Testis (tissue), 3 donors: ENCODE results near the gene MACF1. TPM values are rescaled to one million over a fixed set of nuclear protein-coding genes. Genes with fewer than 3 reads are reported as not detected.

Source experiments
- DNase-seq: peaks from one replicate; pipeline ENCODE4 v3.0.0-alpha.2; 2019
- H3K27ac ChIP-seq, 2 donors: fragments of 200-600 bp; sonication (generic); one replicate each; pipeline ENCODE4 v1.5.1; 2019
- H3K27me3 ChIP-seq: fragments of 200-600 bp; sonication (generic); one replicate; pipeline ENCODE4 v1.5.1; 2019
- H3K36me3 ChIP-seq: fragments of 200-600 bp; sonication (generic); one replicate; pipeline ENCODE4 v1.5.1; 2017; ENCODE audit warnings: low read depth; ENCODE audit errors: missing control alignments
- H3K4me1 ChIP-seq: fragments of 200-600 bp; sonication (generic); one replicate; pipeline ENCODE4 v1.5.1; 2019
- H3K4me3 ChIP-seq, 2 donors: fragments of 200-600 bp; sonication (generic); one replicate each; pipeline ENCODE4 v1.5.1; 2017 to 2019
- H3K9me3 ChIP-seq: fragments of 200-600 bp; sonication (generic); one replicate; pipeline ENCODE4 v1.5.1; 2017
- CTCF ChIP-seq, 3 experiments: fragments of 450-650 bp in 2 of 3; fragments of 200-600 bp in 1 of 3; sonication (generic) in 1 of 3; IDR thresholded peaks; one replicate each; pipeline ENCODE4 v1.5.1; 2016 to 2019; ENCODE audit warnings: antibody characterized with exemption in 3 of 3, mild to moderate bottlenecking in 2 of 3, moderate library complexity in 1 of 3
- POLR2A ChIP-seq: fragments of 450-650 bp; IDR thresholded peaks from one replicate; pipeline ENCODE4 v1.6.1; 2017; ENCODE audit warnings: antibody characterized with exemption, mild to moderate bottlenecking, moderate library complexity
- WGBS, 2 donors: methylation state at CpG; one replicate each; pipeline ENCODE4 v1.1.5; 2018; 5-methylcytosine and 5-hydroxymethylcytosine counted together
- intact Hi-C: fragments of 100-400 bp; cut with DNase I; formaldehyde crosslinking; loops from one replicate; pipeline ENCODE4 v1.15.1; 2023; ENCODE audit warnings: low total_unique reads
- polyA plus RNA-seq: library from polyadenylated mRNA; stranded (reverse); fragments of 350-450 nt; fragmentation: Illumina TruSeq; extraction: RNeasy Lipid Tissue Mini Kit (QIAGEN cat#74804); gene quantifications from one replicate; pipeline ENCODE4 v1.2.3, GENCODE V29; 2014; ENCODE audit warnings: low read depth, low replicate concordance; ENCODE audit not compliant: insufficient read depth
- total RNA-seq, 2 donors: library from RNA; depleted of rRNA; stranded (reverse); fragments of >200 nt; gene quantifications; one replicate each; pipeline ENCODE4 v1.2.3, GENCODE V29; 2016

Gene MACF1
- total and polyA plus RNA-seq, 3 donors from 2014 or later, result 136 to 494 (median 422) TPM

- no peaks in the 10 kb centered on the region for H3K4me1 ChIP-seq
- H3K36me3 ChIP-seq, result no peaks in the 10 kb centered on the region
- no peaks in the 10 kb centered on the region for H3K27me3 ChIP-seq
- DNase-seq, result no peak
- no peak overlapping the region for H3K27ac ChIP-seq
- no peaks in the 10 kb centered on the region for H3K9me3 ChIP-seq
- H3K4me3 ChIP-seq, result no peak overlapping the region
- TF ChIP-seq POLR2A (no peak), CTCF (IDR thresholded peaks at IDR 0.05) (no peak)
- 37 to 49% methylated on average over 2 of the region's 2 CpGs for WGBS, 2 donors
- intact Hi-C loops, result no loop called here
Measured at GRCh38 chr1:39359028-39359570, 154.6 kb downstream of the MACF1 start.

GRCh38 chr1:39360731-39361130 is 156.2 kb downstream of the MACF1 start:
- Histone ChIP-seq H3K4me3 (no peak overlapping the region), H3K36me3 (no peaks in the 10 kb centered on the region), H3K9me3 (no peaks in the 10 kb centered on the region), H3K4me1 (no peaks in the 10 kb centered on the region), H3K27me3 (no peaks in the 10 kb centered on the region), H3K27ac (no peak overlapping the region)
- no peak for DNase-seq
- intact Hi-C loops, result no loop called here
- TF ChIP-seq CTCF (IDR thresholded peaks at IDR 0.05) (no peak), POLR2A (no peak)
- WGBS, 2 donors, result 90 to 93% methylated on average over 1 of the region's 1 CpG

- no peak for DNase-seq
- Histone ChIP-seq H3K27ac (no peak overlapping the region), H3K9me3 (no peaks in the 10 kb centered on the region), H3K4me3 (no peak overlapping the region), H3K4me1 (no peaks in the 10 kb centered on the region), H3K36me3 (no peaks in the 10 kb centered on the region), H3K27me3 (no peaks in the 10 kb centered on the region)
- intact Hi-C loops, result no loop called here
- WGBS, 2 donors, result 71 to 84% methylated on average over 3 to 5 of the region's 5 CpGs
- TF ChIP-seq POLR2A, result no peak
- TF ChIP-seq CTCF (IDR thresholded peaks at IDR 0.05), result no peak
Measured at GRCh38 chr1:39361446-39361845, 157.0 kb downstream of the MACF1 start.

GRCh38 chr1:39363267-39363666 is 158.8 kb downstream of the MACF1 start:
- H3K27ac ChIP-seq, result no peak overlapping the region
- H3K9me3 ChIP-seq, result no peaks in the 10 kb centered on the region
- WGBS, 2 donors, result 79 to 84% methylated on average over 2 of the region's 2 CpGs
- intact Hi-C loops, result no loop called here
- no peak for DNase-seq
- H3K27me3 ChIP-seq, result no peaks in the 10 kb centered on the region
- TF ChIP-seq CTCF (IDR thresholded peaks at IDR 0.05) (no peak), POLR2A (no peak)
- H3K4me1 ChIP-seq, result no peaks in the 10 kb centered on the region
- H3K36me3 ChIP-seq, result no peaks in the 10 kb centered on the region
- no peak overlapping the region for H3K4me3 ChIP-seq

- TF ChIP-seq CTCF (IDR thresholded peaks at IDR 0.05) (no peak), POLR2A (no peak)
- WGBS, 2 donors, result 92 to 100% methylated on average over 1 of the region's 1 CpG
Measured at GRCh38 chr1:39368045-39368444, 163.6 kb downstream of the MACF1 start.

More at GRCh38 chr1:39368045-39368444, 163.6 kb downstream of the MACF1 start:
- H3K4me3 ChIP-seq, result no peak overlapping the region
- H3K36me3 ChIP-seq, result no peaks in the 10 kb centered on the region
- no peaks in the 10 kb centered on the region for H3K27me3 ChIP-seq
- DNase-seq, result no peak
- H3K9me3 ChIP-seq, result no peaks in the 10 kb centered on the region
- H3K27ac ChIP-seq, result no peak overlapping the region
- peaks cover 10% of the 10 kb centered on the region for H3K4me1 ChIP-seq
- intact Hi-C loops, result no loop called here
